ENCODE data around the gene NOMO2.
"Not testable (repeated sequence)": the region's sequence is repeated elsewhere in the genome, so short reads cannot be mapped to it uniquely, and the experiment has no call there.

NOMO2 gene

GRCh38 chr16:18521445-18522181 lies 40.3 kb downstream of the NOMO2 start:
- DNase-seq: not testable (repeated sequence)

- DNase-seq: not testable (repeated sequence)
These were observed 43.2 kb downstream of the NOMO2 start for GRCh38 chr16:18518536-18519283.

- DNase-seq: not testable (repeated sequence)
These were observed 63.5 kb downstream of the NOMO2 start for GRCh38 chr16:18498430-18498829.

GRCh38 chr16:18497032-18497431 lies 64.9 kb downstream of the NOMO2 start:
- not testable (repeated sequence) for DNase-seq

GRCh38 chr16:18492118-18492897 lies 69.6 kb downstream of the NOMO2 start:
- DNase-seq: not testable (repeated sequence)

GRCh38 chr16:18436025-18436424 lies 125.9 kb downstream of the NOMO2 start:
- DNase-seq: not testable (repeated sequence)

- DNase-seq: not testable (repeated sequence)
These were observed 146.1 kb downstream of the NOMO2 start for GRCh38 chr16:18415827-18416226.

GRCh38 chr16:18409532-18410293 lies 152.2 kb downstream of the NOMO2 start:
- DNase-seq: not testable (repeated sequence)

GRCh38 chr16:18401851-18402657 lies 159.8 kb downstream of the NOMO2 start:
- DNase-seq: not testable (repeated sequence)

- DNase-seq: peak; percentile 6
These were observed 160.7 kb downstream of the NOMO2 start for GRCh38 chr16:18401159-18401558.

GRCh38 chr16:18394363-18394762 lies 167.5 kb downstream of the NOMO2 start:
- not testable (repeated sequence) for DNase-seq

GRCh38 chr16:18387767-18388166 lies 174.1 kb downstream of the NOMO2 start:
- not testable (repeated sequence) for DNase-seq

GRCh38 chr16:18386517-18386916 lies 175.4 kb downstream of the NOMO2 start:
- not testable (repeated sequence) for DNase-seq

GRCh38 chr16:18385285-18385684 lies 176.6 kb downstream of the NOMO2 start:
- DNase-seq: not testable (repeated sequence)

- not testable (repeated sequence) for DNase-seq
These were observed 177.0 kb downstream of the NOMO2 start for GRCh38 chr16:18384869-18385268.

GRCh38 chr16:18384098-18384636 lies 177.7 kb downstream of the NOMO2 start:
- not testable (repeated sequence) for DNase-seq

GRCh38 chr16:18382696-18383095 lies 179.2 kb downstream of the NOMO2 start:
- DNase-seq: not testable (repeated sequence)
